Small intestine (tissue), 7 donors: Measurements from ENCODE around the gene PLCD1. TPM values are rescaled to one million over a fixed set of nuclear protein-coding genes. Genes with fewer than 3 reads are reported as not detected.
"Not testable (repeated sequence)": the region's sequence is repeated elsewhere in the genome, so short reads cannot be mapped to it uniquely, and the experiment has no call there.

Source experiments
- DNase-seq, 2 donors: peaks; one replicate each; pipeline versions ENCODE4 v3.0.0 to v3.0.0-alpha.2; 2013
- FAIRE-seq: peaks from 2 replicates; lab custom pipeline; 2012; peaks lifted over from hg19 to GRCh38; lab: Jason Lieb, UNC
- H3K27ac ChIP-seq, 3 donors: one replicate each; pipeline ENCODE4 v1.5.1; 2013; ENCODE audit warnings: low read length in 2 of 3, mild to moderate bottlenecking in 2 of 3, control low read depth in 1 of 3, inconsistent platforms in 1 of 3, low read depth in 1 of 3, moderate library complexity in 1 of 3
- H3K27me3 ChIP-seq, 3 donors: one replicate each; pipeline ENCODE4 v1.6.1; 2013; ENCODE audit warnings: low read length in 3 of 3, inconsistent platforms in 1 of 3; ENCODE audit not compliant: control insufficient read depth in 3 of 3, insufficient read depth in 3 of 3
- H3K36me3 ChIP-seq, 3 donors: one replicate each; pipeline ENCODE4 v1.6.1; 2013; ENCODE audit warnings: low read length in 3 of 3, inconsistent platforms in 1 of 3, low read depth in 1 of 3, mild to moderate bottlenecking in 1 of 3, moderate library complexity in 1 of 3; ENCODE audit not compliant: control insufficient read depth in 3 of 3, insufficient read depth in 2 of 3
- H3K4me1 ChIP-seq, 3 donors: one replicate each; pipeline ENCODE4 v1.6.1; 2013; ENCODE audit warnings: low read length in 2 of 3, inconsistent platforms in 1 of 3, low read depth in 1 of 3, mild to moderate bottlenecking in 1 of 3, moderate library complexity in 1 of 3; ENCODE audit not compliant: control insufficient read depth in 3 of 3, insufficient read depth in 2 of 3
- H3K4me3 ChIP-seq, 3 donors: one replicate each; pipeline ENCODE4 v1.5.1; 2013; ENCODE audit warnings: low read length in 3 of 3, control low read depth in 1 of 3, inconsistent platforms in 1 of 3, low read depth in 1 of 3, mild to moderate bottlenecking in 1 of 3, moderate library complexity in 1 of 3
- H3K9me3 ChIP-seq, 2 donors: one replicate each; pipeline ENCODE4 v1.6.1; 2013; ENCODE audit warnings: low read depth in 1 of 2, low read length in 1 of 2; ENCODE audit not compliant: control insufficient read depth in 2 of 2, insufficient read depth in 1 of 2
- WGBS, 3 donors: extraction: QIAGEN DNeasy Blood & Tissue Kit; methylation state at CpG; one replicate each; pipeline ENCODE4 v1.1.7; 2013; 5-methylcytosine and 5-hydroxymethylcytosine counted together
- polyA plus RNA-seq, 4 donors: library from polyadenylated mRNA; stranded (reverse) in 3 of 4; unstranded in 1 of 4; fragments of 200-250 nt in 3 of 4; fragments of 120-200 nt in 1 of 4; gene quantifications; one replicate each; pipeline versions ENCODE4 v1.2.1 to v1.2.3, GENCODE V29; 2013
- donor health status: healthy with polysubstance abuse.
- donor health status: control.
- donor health status: control.
- donor health status: Bipolar disorder and iron deficiency.
- donor health status: healthy.

The PLCD1 gene
- polyA plus RNA-seq, 4 donors, result 7.8 to 20.7 (median 12.6) TPM

- WGBS, 3 donors, result 80 to 92% (median 89%) methylated on average over 2 of the region's 2 CpGs
- Histone ChIP-seq H3K9me3 (no peaks in the 10 kb centered on the region), H3K27me3 (no peaks in the 10 kb centered on the region), H3K27ac (no peak overlapping the region), H3K4me3 (no peak overlapping the region), H3K4me1 (peaks cover 0 to 22% (median 2%) of the 10 kb centered on the region in 3 donors), H3K36me3 (peaks cover 0 to 40% (median 0%) of the 10 kb centered on the region in 3 donors)
- DNase-seq (no peak), FAIRE-seq (no peak)
These were observed 48.1 kb downstream of the PLCD1 start for GRCh38 chr3:37981348-37981664.

- 85 to 88% (median 87%) methylated on average over 14 of the region's 14 CpGs for WGBS, 3 donors
- Histone ChIP-seq H3K9me3 (no peaks in the 10 kb centered on the region), H3K27ac (no peak overlapping the region), H3K36me3 (peaks cover 0 to 44% (median 0%) of the 10 kb centered on the region in 3 donors), H3K4me1 (peaks cover 0 to 16% (median 0%) of the 10 kb centered on the region in 3 donors), H3K4me3 (no peak overlapping the region), H3K27me3 (no peaks in the 10 kb centered on the region)
- FAIRE-seq (no peak), DNase-seq (no peak)
These were observed 48.7 kb downstream of the PLCD1 start for GRCh38 chr3:37980462-37981347.

- no peak overlapping the region for H3K27ac ChIP-seq
- WGBS, 3 donors, result 86 to 96% (median 88%) methylated on average over 8 of the region's 8 CpGs
These were observed 49.6 kb downstream of the PLCD1 start for GRCh38 chr3:37979541-37980461.

GRCh38 chr3:37974121-37975083 is 55.0 kb downstream of the PLCD1 start:
- peak overlapping the region in 1 of 3 donors; percentile 16 for H3K27ac ChIP-seq
- DNase-seq (peak; percentile 82 to 86), FAIRE-seq (no peak)
- 60 to 64% (median 63%) methylated on average over 9 of the region's 9 CpGs for WGBS, 3 donors
- no peak overlapping the region for H3K4me3 ChIP-seq
- no peaks in the 10 kb centered on the region for H3K9me3 ChIP-seq
- no peaks in the 10 kb centered on the region for H3K27me3 ChIP-seq
- peaks cover 0 to 58% (median 0%) of the 10 kb centered on the region in 3 donors for H3K36me3 ChIP-seq
- peaks cover 0 to 6% (median 0%) of the 10 kb centered on the region in 3 donors for H3K4me1 ChIP-seq

More at GRCh38 chr3:37979541-37980461, 49.6 kb downstream of the PLCD1 start:
- FAIRE-seq (no peak), DNase-seq (no peak)
- Histone ChIP-seq H3K27me3 (no peaks in the 10 kb centered on the region), H3K4me3 (no peak overlapping the region), H3K4me1 (peaks cover 0 to 12% (median 0%) of the 10 kb centered on the region in 3 donors), H3K9me3 (no peaks in the 10 kb centered on the region), H3K36me3 (peaks cover 0 to 49% (median 0%) of the 10 kb centered on the region in 3 donors)

- no peaks in the 10 kb centered on the region for H3K27me3 ChIP-seq
- no peak overlapping the region for H3K27ac ChIP-seq
- 72 to 83% (median 83%) methylated on average over 12 of the region's 12 CpGs for WGBS, 3 donors
- peaks cover 0 to 6% (median 0%) of the 10 kb centered on the region in 3 donors for H3K4me1 ChIP-seq
- FAIRE-seq (no peak), DNase-seq (no peak)
- H3K4me3 ChIP-seq, result no peak overlapping the region
- peaks cover 0 to 66% (median 0%) of the 10 kb centered on the region in 3 donors for H3K36me3 ChIP-seq
- H3K9me3 ChIP-seq, result no peaks in the 10 kb centered on the region
These were observed 56.0 kb downstream of the PLCD1 start for GRCh38 chr3:37973246-37974054.

GRCh38 chr3:37972056-37972455 is 57.4 kb downstream of the PLCD1 start:
- DNase-seq, H3K27me3 ChIP-seq, FAIRE-seq, H3K4me3 ChIP-seq, H3K9me3 ChIP-seq, H3K27ac ChIP-seq, H3K4me1 ChIP-seq: not testable (repeated sequence)
- WGBS, 3 donors, result 88 to 94% (median 93%) methylated on average over 8 of the region's 8 CpGs
- peaks cover 0 to 62% (median 0%) of the 10 kb centered on the region in 3 donors for H3K36me3 ChIP-seq

GRCh38 chr3:37971467-37971866 is 58.0 kb downstream of the PLCD1 start:
- DNase-seq, result no peak
- H3K27me3 ChIP-seq, result no peaks in the 10 kb centered on the region
- peaks cover 0 to 6% (median 0%) of the 10 kb centered on the region in 3 donors for H3K4me1 ChIP-seq
- no peak overlapping the region for H3K27ac ChIP-seq
- H3K36me3 ChIP-seq, result peaks cover 0 to 58% (median 0%) of the 10 kb centered on the region in 3 donors
- no peak overlapping the region for H3K4me3 ChIP-seq
- H3K9me3 ChIP-seq, result no peaks in the 10 kb centered on the region
- FAIRE-seq, result no peak
